Melanocyte of skin (primary cell): ENCODE measurements around the gene CST8. TPM values are rescaled to one million over a fixed set of nuclear protein-coding genes. Genes with fewer than 3 reads are reported as not detected.

ENCODE experiments used
- small RNA-seq, 2 donors: library from RNA; depleted of rRNA; stranded (forward); fragments of <200 nt; gene quantifications; one replicate each; pipeline ENCODE3, GENCODE V24; 2012
- total RNA-seq, 2 donors: library from RNA; depleted of rRNA; stranded (reverse); fragments of >200 nt; gene quantifications; 2 replicates each; pipeline ENCODE4 v1.2.3, GENCODE V29; 2012

Gene CST8
- total RNA-seq, result not detected

GRCh38 chr20:23490817-23491216 lies at the start of gene CST8:
Gene CST8 (plus strand): TSS chr20:23491117. CDS start chr20:23491668, 551 bp downstream.

GRCh38 chr20:23452776-23453175 lies 38.1 kb upstream of the CST8 start, which contains the start of gene CST11:
Gene CST11 (minus strand): TSS chr20:23452876. CDS start chr20:23452811, 65 bp downstream.

Small RNAs within 50 kb of the gene (small RNA-seq; reads per million reads assigned to genes)
- 0 reads per million in 2 donors for gene RF00019

Other genes starting within 250 kb of the CST8 start
- gene NXT1, start 140.3 kb upstream of the CST8 start, total RNA-seq, result 10 to 100 TPM; 12.0 to 31.6 TPM
- 10 to 100 TPM; 19.6 TPM for gene GZF1, start 128.9 kb upstream of the CST8 start, total RNA-seq
- gene NAPB, start 69.6 kb upstream of the CST8 start, total RNA-seq, result 10 to 100 TPM in 1 of 2 donors, 1 to 10 TPM in 1; 6.2 to 11.0 TPM
- gene CSTL1, start 51.4 kb upstream of the CST8 start, total RNA-seq, result not detected
- not detected for gene CST11, start 38.2 kb upstream of the CST8 start, total RNA-seq
- not detected for gene CST9L, start 77.4 kb downstream of the CST8 start, total RNA-seq
- gene CST9, start 114.8 kb downstream of the CST8 start, total RNA-seq, result not detected
- gene CST3, start 146.8 kb downstream of the CST8 start, total RNA-seq, result 100 to 1,000 TPM; 102 to 171 TPM
- gene CST4, start 197.9 kb downstream of the CST8 start, total RNA-seq, result not detected